Measurements from ENCODE around the gene AP3B1. TPM values are rescaled to one million over a fixed set of nuclear protein-coding genes. Genes with fewer than 3 reads are reported as not detected.

Gene AP3B1
- total and polyA plus RNA-seq, 2 experiments from 2014 or later, result 29.4 to 41.4 TPM

DNA sequence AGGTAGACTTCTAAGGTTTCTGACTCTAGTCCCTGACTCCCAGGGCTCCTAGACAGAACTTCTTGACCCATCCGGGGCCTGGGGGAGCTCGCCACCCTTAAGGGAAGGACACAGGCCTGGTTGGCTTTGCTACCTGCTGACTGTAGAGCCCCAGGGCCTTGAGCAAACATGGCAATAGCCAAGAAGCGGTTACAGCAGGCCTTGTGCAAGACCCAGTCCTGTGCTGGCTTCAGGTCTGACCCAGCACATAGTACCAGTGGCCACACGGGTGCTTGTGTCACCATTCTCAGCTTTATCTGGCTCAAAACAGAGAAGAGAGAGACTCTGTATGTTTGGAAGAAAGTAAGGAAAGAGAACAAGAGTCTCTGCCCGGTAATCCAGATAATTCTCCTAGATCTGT is 41.8 kb downstream of the AP3B1 start:
- H4K20me1 ChIP-seq (ENCODE audit: insufficient read depth, poor library complexity, severe bottlenecking), result peaks cover 3% of the 10 kb centered on the region
- H3K27me3 ChIP-seq, result no peaks in the 10 kb centered on the region
- no peaks in the 10 kb centered on the region for H3K4me1 ChIP-seq (ENCODE audit: insufficient read depth)
- no peak for TF ChIP-seq EZH2phosphoT487 (IDR thresholded peaks at IDR 0.05; ENCODE audit: low read depth, severe bottlenecking, unreplicated experiment)
- TF ChIP-seq EZH2 (IDR thresholded peaks at IDR 0.05; ENCODE audit: borderline replicate concordance), result no peak
- H3K27ac ChIP-seq, result no peak overlapping the region
- peaks cover 35% of the 10 kb centered on the region for H3K79me2 ChIP-seq
- no peak overlapping the region for H3K4me2 ChIP-seq
- 97% methylated on average over 5 of the region's 5 CpGs for WGBS (ENCODE audit: low lambda C conversion rate, missing lambda C conversion rate)
- H3K9me2 ChIP-seq (replicated peaks; ENCODE audit: insufficient read depth), result no peaks in the 10 kb centered on the region
- H3K4me3 ChIP-seq, result no peak overlapping the region
- no peak overlapping the region for H2AFZ ChIP-seq
- DNase-seq (ENCODE audit: low spot score), result no peak
- H3K36me3 ChIP-seq (replicated peaks; ENCODE audit: insufficient read depth, low read depth), result no peaks in the 10 kb centered on the region
- no peaks in the 10 kb centered on the region for H3K9me3 ChIP-seq (ENCODE audit: low read depth)

DNA sequence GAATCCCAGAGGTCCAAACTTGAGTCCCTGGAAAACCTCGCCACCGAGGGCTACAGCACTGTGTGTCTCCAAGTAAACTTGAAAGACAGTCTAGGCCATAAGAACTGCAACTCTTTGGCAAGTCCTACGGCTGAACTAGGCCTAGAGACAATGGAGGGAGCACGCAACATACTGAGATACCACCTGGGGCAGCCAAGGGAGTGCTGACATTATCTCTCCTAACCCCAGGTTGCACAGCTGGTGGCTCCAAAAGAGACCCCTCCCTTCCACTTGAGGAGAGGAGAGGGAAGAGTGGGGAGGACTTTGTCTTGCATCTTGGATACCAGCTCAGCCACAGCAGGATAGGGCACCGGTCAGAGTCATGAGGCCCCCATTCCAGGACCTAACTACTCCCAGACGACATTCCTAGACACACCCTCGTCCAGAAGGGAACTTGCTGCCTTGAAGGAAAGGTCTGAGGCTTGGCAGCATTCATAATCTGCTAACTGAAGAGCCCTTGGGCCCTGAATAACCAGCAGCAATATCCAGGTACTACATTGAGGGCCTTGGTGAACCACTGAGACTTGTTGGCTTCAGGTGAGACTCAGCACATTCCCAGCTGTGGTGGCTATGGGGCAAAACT is 42.7 kb downstream of the AP3B1 start:
- Histone ChIP-seq H3K4me1 (ENCODE audit: insufficient read depth) (no peaks in the 10 kb centered on the region), H3K9me3 (ENCODE audit: low read depth) (no peaks in the 10 kb centered on the region), H3K9me2 (replicated peaks; ENCODE audit: insufficient read depth) (no peaks in the 10 kb centered on the region), H3K4me2 (no peak overlapping the region), H3K36me3 (replicated peaks; ENCODE audit: insufficient read depth, low read depth) (no peaks in the 10 kb centered on the region), H3K27ac (no peak overlapping the region), H2AFZ (no peak overlapping the region), H4K20me1 (ENCODE audit: insufficient read depth, poor library complexity, severe bottlenecking) (no peaks in the 10 kb centered on the region), H3K4me3 (no peak overlapping the region), H3K79me2 (peaks cover 28% of the 10 kb centered on the region), H3K27me3 (no peaks in the 10 kb centered on the region)
- DNase-seq (ENCODE audit: low spot score), result no peak
- 83% methylated on average over 7 of the region's 7 CpGs for WGBS (ENCODE audit: low lambda C conversion rate, missing lambda C conversion rate)
- TF ChIP-seq EZH2phosphoT487 (IDR thresholded peaks at IDR 0.05; ENCODE audit: low read depth, severe bottlenecking, unreplicated experiment) (no peak), EZH2 (IDR thresholded peaks at IDR 0.05; ENCODE audit: borderline replicate concordance) (no peak)
- TF ChIP-seq, protein P1, sequence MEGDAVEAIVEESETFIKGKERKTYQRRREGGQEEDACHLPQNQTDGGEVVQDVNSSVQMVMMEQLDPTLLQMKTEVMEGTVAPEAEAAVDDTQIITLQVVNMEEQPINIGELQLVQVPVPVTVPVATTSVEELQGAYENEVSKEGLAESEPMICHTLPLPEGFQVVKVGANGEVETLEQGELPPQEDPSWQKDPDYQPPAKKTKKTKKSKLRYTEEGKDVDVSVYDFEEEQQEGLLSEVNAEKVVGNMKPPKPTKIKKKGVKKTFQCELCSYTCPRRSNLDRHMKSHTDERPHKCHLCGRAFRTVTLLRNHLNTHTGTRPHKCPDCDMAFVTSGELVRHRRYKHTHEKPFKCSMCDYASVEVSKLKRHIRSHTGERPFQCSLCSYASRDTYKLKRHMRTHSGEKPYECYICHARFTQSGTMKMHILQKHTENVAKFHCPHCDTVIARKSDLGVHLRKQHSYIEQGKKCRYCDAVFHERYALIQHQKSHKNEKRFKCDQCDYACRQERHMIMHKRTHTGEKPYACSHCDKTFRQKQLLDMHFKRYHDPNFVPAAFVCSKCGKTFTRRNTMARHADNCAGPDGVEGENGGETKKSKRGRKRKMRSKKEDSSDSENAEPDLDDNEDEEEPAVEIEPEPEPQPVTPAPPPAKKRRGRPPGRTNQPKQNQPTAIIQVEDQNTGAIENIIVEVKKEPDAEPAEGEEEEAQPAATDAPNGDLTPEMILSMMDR (IDR thresholded peaks at IDR 0.05; ENCODE audit: poor library complexity), result no peak

DNA sequence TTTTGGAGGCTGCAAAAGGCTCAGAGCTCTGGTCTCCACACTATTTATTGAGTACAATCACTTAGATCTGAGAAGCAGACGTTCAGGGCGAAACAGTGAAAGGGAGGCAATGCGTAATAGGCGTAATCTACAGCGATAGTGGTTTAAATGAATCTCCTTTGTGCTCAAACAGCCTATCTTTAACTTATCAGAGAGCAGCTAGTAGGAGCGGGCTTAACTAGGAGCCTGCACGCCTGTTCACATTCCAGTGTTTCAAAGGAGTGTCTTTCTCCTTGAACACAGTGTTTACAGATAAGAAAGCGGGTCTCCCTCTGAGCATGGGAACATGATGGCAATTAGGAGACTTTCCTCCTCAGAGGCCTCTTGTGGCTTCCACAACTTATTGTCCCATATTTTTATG is 49.4 kb downstream of the AP3B1 start:
- TF ChIP-seq, protein P1 (IDR thresholded peaks at IDR 0.05; ENCODE audit: poor library complexity), result no peak
- no peak for TF ChIP-seq EZH2 (IDR thresholded peaks at IDR 0.05; ENCODE audit: borderline replicate concordance)
- peak; percentile 49 for TF ChIP-seq EZH2phosphoT487 (IDR thresholded peaks at IDR 0.05; ENCODE audit: low read depth, severe bottlenecking, unreplicated experiment)
- no peaks in the 10 kb centered on the region for H3K4me1 ChIP-seq (ENCODE audit: insufficient read depth)
- peak overlapping the region; percentile 59 for H3K4me2 ChIP-seq
- no peaks in the 10 kb centered on the region for H3K9me2 ChIP-seq (replicated peaks; ENCODE audit: insufficient read depth)
- no peak overlapping the region for H2AFZ ChIP-seq
- no peaks in the 10 kb centered on the region for H3K27me3 ChIP-seq
- no peaks in the 10 kb centered on the region for H4K20me1 ChIP-seq (ENCODE audit: insufficient read depth, poor library complexity, severe bottlenecking)
- no peak overlapping the region for H3K4me3 ChIP-seq
- H3K79me2 ChIP-seq, result peaks cover 8% of the 10 kb centered on the region
- DNase-seq (ENCODE audit: low spot score), result peak; percentile 46
- H3K27ac ChIP-seq, result peak overlapping the region; percentile 55
- no peaks in the 10 kb centered on the region for H3K9me3 ChIP-seq (ENCODE audit: low read depth)
- 42% methylated on average over 8 of the region's 8 CpGs for WGBS (ENCODE audit: low lambda C conversion rate, missing lambda C conversion rate)
- H3K36me3 ChIP-seq (replicated peaks; ENCODE audit: insufficient read depth, low read depth), result no peaks in the 10 kb centered on the region

DNA sequence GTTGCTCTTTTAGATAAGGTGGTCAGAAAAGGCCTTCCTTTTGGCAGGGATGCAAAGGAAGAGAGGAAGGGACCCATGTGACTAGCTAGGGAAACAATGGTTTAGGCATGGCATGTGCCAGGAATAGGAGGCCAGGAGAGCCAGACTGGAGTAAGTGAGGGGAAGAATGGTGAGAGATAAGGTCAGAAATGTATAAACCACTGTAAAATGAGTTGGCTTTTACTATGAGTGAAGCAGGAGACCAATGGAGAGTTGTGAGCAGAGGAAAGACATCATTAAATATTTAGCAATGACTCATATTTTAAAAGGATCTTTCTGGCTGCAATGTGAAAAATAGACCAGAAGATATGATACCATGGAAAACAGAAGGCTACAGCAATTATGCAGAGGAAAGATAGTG is 50.9 kb downstream of the AP3B1 start:
- H3K27ac ChIP-seq, result no peak overlapping the region
- H3K79me2 ChIP-seq, result peaks cover 8% of the 10 kb centered on the region
- H2AFZ ChIP-seq, result no peak overlapping the region
- H3K36me3 ChIP-seq (replicated peaks; ENCODE audit: insufficient read depth, low read depth), result no peaks in the 10 kb centered on the region
- H3K4me2 ChIP-seq, result no peak overlapping the region
- H3K4me3 ChIP-seq, result no peak overlapping the region
- no peaks in the 10 kb centered on the region for H3K4me1 ChIP-seq (ENCODE audit: insufficient read depth)
- H3K27me3 ChIP-seq, result no peaks in the 10 kb centered on the region
- no peaks in the 10 kb centered on the region for H4K20me1 ChIP-seq (ENCODE audit: insufficient read depth, poor library complexity, severe bottlenecking)
- TF ChIP-seq EZH2phosphoT487 (IDR thresholded peaks at IDR 0.05; ENCODE audit: low read depth, severe bottlenecking, unreplicated experiment) (no peak), EZH2 (IDR thresholded peaks at IDR 0.05; ENCODE audit: borderline replicate concordance) (no peak)
- TF ChIP-seq, protein P1 (IDR thresholded peaks at IDR 0.05; ENCODE audit: poor library complexity), result no peak
- no peak for DNase-seq (ENCODE audit: low spot score)
- no peaks in the 10 kb centered on the region for H3K9me3 ChIP-seq (ENCODE audit: low read depth)
- no peaks in the 10 kb centered on the region for H3K9me2 ChIP-seq (replicated peaks; ENCODE audit: insufficient read depth)
